HG03095 (cell line): ENCODE measurements around the gene MICB.
A peak's percentile ranks its signal among the peaks of the same experiment; 100 is the strongest.
"Not testable (repeated sequence)": the region's sequence is repeated elsewhere in the genome, so short reads cannot be mapped to it uniquely, and the experiment has no call there.

Experiments
- ATAC-seq: cut with Tn5 transposase; IDR thresholded peaks from one replicate; pipeline ENCODE4 v1.9.1; 2021; ENCODE audit warnings: moderate library complexity; ENCODE audit not compliant: unreplicated experiment

The MICB gene

GRCh38 chr6:31473780-31474761, 23.9 kb upstream of the MICB start:
- ATAC-seq, result no peak

- ATAC-seq, result no peak
These were observed 23.1 kb upstream of the MICB start for GRCh38 chr6:31474871-31475286.

- ATAC-seq, result no peak
These were observed 21.3 kb upstream of the MICB start for GRCh38 chr6:31476515-31477139.

GRCh38 chr6:31477521-31477920, 20.4 kb upstream of the MICB start:
- no peak for ATAC-seq

GRCh38 chr6:31478186-31478950, 19.6 kb upstream of the MICB start:
- no peak for ATAC-seq

- ATAC-seq, result no peak
These were observed 18.6 kb upstream of the MICB start for GRCh38 chr6:31479151-31479932.

- ATAC-seq, result no peak
These were observed 17.9 kb upstream of the MICB start for GRCh38 chr6:31479933-31480535.

- ATAC-seq, result no peak
These were observed 17.4 kb upstream of the MICB start for GRCh38 chr6:31480574-31480973.

GRCh38 chr6:31483392-31483791, 14.6 kb upstream of the MICB start:
- ATAC-seq, result no peak

- ATAC-seq, result no peak
These were observed 12.9 kb upstream of the MICB start for GRCh38 chr6:31485055-31485454.

- not testable (repeated sequence) for ATAC-seq
These were observed 11.7 kb upstream of the MICB start for GRCh38 chr6:31486065-31486837.

GRCh38 chr6:31487674-31488073, 10.3 kb upstream of the MICB start:
- ATAC-seq, result not testable (repeated sequence)

- no peak for ATAC-seq
These were observed 8.9 kb upstream of the MICB start for GRCh38 chr6:31489086-31489485.

GRCh38 chr6:31490115-31490873, 7.7 kb upstream of the MICB start:
- no peak for ATAC-seq

- ATAC-seq, result not testable (repeated sequence)
These were observed 4.4 kb upstream of the MICB start for GRCh38 chr6:31493550-31493874.

GRCh38 chr6:31493875-31494694, 3.9 kb upstream of the MICB start:
- peak; percentile 40 for ATAC-seq

GRCh38 chr6:31495580-31495979, 2.4 kb upstream of the MICB start:
- ATAC-seq, result no peak

- not testable (repeated sequence) for ATAC-seq
These were observed 1.1 kb upstream of the MICB start for GRCh38 chr6:31496826-31497225.
